HG03460 (cell line): ENCODE measurements around the gene NTRK2.

Experiments used
- ATAC-seq: cut with Tn5 transposase; IDR thresholded peaks from one replicate; pipeline ENCODE4 v1.9.1; 2021; ENCODE audit not compliant: unreplicated experiment

The NTRK2 gene

GRCh38 chr9:84959339-84959738 is 289.8 kb downstream of the NTRK2 start:
- no peak for ATAC-seq

DNA sequence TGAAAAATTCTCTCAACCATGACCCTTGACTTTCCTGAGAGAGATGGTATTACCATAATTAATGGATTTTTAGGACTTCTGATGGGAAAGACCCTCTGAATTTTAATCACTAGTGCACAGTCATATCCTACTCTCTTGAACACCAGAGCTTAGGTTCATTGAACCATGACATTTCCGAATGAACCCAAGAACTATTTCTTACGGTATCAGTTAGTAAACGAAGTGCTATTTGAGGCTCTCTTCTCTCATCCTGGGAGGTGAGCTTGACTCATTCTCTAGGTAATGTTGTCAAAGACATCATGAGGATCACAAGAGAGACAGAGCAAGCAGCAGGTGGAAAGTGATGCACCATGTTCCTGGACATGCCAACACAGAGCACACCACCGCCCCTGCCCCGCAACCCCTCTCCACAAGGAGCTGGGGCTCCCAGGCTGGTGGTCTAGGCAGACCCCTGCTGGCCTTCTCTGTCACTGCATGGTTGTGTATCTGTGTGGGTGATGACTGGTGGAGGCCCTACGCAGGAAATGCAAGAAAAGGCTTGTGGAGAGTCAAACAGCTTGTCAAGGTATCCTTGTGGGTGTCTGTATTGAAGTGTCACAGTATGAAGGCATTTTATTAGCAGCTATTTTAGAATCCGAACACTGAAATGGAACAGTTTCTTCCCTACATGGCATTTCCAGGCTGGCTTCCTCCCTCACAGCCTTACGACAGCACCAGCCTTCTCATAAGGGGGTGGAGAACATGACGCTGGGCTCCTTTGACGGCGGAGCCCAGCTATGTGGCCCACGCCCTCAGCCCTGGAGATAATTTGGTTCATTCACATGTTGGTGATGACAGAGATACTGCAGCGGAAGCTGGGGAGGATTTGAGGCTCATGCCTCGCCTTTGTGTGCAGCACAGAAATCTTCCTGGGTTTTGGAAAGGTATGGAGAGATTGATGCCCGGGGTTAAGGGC is 297.6 kb downstream of the NTRK2 start:
- no peak for ATAC-seq

DNA sequence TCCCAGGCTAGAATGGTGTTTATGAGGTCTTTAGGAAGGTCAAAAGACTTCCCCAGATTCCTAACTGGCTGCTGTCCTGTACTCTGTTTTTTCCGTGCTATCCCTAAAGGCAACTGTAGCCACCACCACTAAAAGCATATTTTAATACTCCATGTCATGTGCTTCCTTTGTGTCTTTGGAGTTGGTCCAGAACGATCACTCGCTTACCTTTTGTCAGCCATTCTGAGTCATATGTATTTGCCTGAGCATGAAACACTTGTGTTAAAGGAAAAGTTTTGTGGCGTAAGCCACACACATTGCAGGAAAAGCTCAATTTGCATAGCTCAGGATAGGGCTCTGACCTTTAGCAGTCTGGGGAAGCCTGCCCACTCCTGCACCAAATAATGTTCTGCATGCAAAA is 299.6 kb downstream of the NTRK2 start:
- no peak for ATAC-seq

GRCh38 chr9:84969736-84970135 is 300.2 kb downstream of the NTRK2 start:
- no peak for ATAC-seq

DNA sequence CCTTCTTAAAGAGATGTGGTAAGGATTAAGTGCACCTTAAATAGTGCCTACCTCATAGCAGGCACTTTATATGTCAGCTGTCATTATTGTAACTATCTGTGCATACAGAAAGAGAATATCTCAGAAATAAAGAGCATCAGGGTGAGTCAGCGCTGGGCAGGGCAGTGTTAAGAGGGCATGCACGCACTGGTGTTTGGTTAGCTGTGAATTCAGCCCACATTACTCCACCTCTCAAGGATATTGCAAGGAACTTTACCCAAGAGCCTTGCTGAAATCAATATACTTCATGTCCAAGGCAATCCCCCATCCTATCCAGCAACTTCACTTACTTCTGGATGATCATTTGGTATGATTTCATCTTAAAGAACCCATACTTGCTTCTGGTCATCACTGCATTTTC is 300.9 kb downstream of the NTRK2 start:
- no peak for ATAC-seq

DNA sequence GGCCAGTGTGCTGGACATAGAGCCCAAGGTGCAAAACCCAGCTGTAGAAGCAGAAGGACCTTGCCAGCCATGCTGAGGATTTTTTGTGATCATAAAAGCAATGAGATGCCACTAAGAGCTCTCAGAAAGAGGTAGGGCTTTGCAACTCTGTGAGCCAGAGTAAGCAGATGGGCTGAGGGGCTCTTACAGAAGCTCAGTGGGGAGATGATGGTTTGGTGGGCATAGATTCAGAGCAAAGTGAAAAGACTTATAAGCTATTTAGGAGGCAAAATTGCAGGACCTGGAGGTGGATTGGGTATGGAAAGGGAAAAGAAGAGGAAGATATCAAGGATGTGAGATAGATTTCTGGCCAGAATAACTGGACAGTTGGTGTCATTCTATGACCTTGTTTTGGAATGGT is 302.0 kb downstream of the NTRK2 start:
- no peak for ATAC-seq

- no peak for ATAC-seq
These were observed 304.7 kb downstream of the NTRK2 start for GRCh38 chr9:84974258-84974657.

DNA sequence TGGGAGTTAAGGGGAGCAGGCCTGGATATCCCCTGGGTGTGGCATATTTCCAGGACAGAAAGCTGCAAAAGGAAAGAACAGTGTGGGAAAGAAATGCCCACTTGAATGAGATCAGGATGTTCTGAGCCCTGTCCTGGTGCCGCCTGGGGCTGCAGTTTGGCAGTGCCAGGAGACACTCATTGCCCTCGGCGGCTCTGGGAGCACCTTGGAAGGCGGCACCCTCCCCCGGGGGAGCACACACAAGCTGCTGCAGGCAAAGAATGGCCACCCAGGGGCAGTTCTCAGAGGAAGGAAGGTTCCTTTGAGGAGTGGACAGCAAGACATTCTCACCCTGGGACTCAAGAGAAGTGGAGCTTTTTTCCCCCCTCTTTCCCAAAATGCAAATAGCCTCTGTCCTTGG is 305.3 kb downstream of the NTRK2 start:
- no peak for ATAC-seq

DNA sequence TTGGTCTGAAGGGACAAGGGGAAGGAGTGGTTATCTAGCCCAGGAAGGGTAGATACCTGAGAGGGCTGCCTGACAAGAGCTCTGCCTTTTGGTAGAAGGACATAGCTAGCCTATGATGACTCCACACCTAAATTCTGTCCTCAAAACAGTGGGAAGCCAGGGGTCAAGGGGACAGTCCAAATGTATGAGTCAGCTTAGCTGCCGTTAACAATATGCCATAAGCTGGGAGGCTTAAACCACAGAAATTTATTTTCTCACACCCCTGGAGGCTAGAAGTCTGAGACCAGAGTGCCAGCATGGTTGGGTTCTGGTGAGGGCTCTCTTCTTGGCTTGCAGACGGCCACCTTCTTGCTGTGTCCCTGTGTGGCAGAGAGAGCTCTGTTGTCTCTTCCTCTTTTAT is 306.4 kb downstream of the NTRK2 start:
- ATAC-seq: no peak

DNA sequence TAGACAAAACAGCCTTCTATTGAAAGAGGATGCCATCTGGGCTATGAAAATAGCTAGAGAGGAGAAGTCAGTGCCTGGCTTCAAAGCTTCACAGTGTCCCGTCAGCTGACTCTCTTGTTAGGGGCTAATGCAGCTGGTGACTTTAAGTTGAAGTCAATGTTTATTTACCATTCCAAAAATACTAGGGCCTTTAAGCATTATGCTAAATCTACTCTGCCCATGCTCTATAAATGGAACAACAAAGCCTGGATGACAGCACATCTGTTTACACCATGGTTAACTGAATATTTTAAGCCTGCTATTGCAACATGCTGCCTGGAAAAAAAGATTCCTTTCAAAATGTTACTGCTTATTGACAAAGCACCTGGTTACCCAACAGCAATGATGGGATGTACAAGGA is 309.1 kb downstream of the NTRK2 start:
- ATAC-seq: no peak

DNA sequence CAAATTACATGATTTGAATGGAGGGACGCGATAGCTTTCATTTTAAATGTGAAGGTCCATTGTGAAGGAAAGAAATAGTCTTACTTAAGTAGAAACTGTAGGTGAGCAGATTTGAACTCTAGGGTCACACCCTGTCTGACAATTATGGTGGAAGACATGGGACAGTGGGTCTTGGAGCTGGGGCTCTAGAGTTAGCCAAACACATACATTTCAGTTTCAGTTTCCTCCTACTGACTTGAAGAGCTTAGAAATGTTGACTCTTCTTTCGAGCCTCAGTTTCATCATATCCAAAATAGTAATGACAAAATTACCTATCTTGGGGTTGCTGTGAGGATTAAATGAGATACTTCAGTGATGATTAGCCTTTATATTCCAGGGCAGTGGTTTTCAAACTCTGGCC is 314.2 kb downstream of the NTRK2 start:
- no peak for ATAC-seq

DNA sequence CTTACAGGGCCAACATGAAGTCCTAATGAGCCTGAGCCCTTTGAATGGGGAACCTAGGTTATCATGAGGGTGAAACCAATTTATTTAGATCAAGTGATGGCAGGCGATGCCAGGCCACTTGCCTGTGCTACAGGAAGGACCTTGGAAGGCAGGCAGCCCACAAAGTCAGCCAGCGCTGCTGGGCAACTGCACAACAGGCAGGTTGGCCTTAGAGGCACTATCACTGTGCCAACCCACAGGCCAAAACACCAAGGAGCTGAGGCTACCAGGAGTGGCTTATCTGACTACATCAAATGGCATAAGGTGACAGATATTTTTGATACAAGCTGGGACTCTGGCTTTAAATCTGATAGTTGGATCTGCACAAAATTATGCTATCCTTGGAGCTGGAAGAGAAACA is 319.1 kb downstream of the NTRK2 start:
- no peak for ATAC-seq

DNA sequence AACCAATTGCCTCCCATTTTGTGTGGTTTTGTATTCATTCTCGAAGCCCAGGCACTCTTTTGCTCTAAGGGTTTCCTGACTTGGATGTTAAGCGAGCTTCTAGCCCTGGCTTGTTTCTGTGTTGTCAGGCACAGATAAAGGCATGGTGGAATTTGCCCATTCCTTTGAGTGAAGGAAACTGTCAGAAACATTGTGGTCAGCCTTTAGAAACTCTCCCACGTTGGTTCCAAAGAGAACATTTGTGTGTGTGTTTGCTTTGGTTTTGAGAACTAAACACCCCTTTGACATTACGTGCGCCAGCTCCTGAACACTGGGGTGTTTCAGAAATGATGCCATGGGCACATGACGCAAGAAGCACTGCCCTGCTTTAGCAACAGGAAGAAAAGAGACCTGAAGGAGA is 320.9 kb downstream of the NTRK2 start:
- no peak for ATAC-seq

GRCh38 chr9:84990850-84991513 is 321.5 kb downstream of the NTRK2 start:
- no peak for ATAC-seq

DNA sequence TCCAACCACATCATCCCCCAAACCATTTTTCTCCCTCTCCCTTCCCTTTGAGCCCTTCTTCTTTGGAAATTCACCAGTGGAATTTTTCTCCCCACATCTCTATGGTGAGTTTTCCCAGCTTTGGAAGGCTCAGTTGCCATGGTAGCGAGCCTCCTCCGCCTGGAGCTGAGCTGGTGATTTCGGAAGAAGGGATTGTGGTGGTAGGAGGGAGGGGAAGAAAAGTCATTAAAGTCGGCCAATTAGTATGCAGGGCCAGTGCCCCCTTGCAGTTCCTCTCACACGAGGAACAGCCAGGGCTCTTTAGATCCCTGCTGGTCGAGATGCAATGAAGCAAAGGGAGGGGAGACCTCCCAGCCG is 322.0 kb downstream of the NTRK2 start:
- no peak for ATAC-seq

DNA sequence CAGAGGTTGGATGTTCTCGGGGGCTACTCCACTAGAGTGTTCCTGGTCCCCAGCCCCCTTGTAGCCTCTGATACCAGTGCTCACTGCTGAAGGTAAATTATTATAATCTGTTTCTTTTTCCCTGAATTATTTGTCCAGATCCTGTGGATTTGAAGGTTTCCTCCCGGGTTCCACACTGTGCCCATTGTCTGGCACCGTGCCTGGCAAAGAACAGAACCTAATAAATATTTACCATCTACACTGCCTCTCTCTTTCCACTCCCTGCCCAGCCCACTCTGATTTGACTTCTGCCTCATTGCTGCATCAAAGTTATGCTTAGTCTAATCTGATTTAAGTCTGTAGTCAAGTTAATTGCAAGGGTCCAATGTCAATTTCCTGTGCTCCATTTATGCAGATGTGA is 322.9 kb downstream of the NTRK2 start:
- no peak for ATAC-seq

- ATAC-seq: no peak
These were observed 323.6 kb downstream of the NTRK2 start for GRCh38 chr9:84993105-84993504.

- ATAC-seq: no peak
These were observed 326.5 kb downstream of the NTRK2 start for GRCh38 chr9:84996029-84996428.

GRCh38 chr9:84996716-84997115 is 327.2 kb downstream of the NTRK2 start:
- no peak for ATAC-seq

DNA sequence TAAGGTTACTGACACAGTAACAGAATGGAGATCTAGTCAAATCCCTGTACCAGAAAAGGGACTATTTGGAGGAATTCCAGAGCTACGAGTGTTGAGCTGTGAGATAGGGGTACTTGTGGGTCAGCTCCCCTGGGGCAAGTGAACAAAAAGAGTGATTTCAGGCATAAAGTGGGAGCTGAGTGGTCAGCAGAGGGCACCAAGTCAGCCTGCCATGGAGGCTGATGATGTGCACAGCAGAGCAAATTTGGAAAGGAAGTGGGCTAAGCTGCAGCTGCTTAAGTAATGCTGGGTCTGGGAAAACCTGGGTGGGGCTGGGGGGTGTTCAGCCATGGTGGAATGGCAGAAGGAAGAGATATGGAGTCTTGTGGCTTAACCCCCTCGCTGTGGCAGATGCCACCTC is 327.9 kb downstream of the NTRK2 start:
- no peak for ATAC-seq

DNA sequence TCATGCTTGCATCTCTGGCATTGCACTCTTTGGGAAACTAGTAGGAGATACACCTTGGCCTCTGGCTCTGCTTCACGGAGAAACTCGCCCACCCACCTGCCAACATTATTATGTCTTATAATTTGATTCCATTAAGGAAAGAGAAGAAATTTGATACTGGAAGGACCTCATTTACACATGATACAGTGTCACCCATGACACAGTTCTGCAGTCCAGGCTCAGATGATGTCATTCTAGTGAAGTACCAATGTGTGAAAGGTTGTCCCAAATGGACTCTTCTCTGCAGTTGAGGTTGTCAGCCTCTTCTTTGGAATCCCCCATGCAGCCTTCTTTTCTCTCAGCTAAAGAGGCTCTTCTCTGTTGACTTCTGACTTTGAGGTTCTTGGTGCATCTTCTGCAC is 329.1 kb downstream of the NTRK2 start:
- ATAC-seq: no peak

DNA sequence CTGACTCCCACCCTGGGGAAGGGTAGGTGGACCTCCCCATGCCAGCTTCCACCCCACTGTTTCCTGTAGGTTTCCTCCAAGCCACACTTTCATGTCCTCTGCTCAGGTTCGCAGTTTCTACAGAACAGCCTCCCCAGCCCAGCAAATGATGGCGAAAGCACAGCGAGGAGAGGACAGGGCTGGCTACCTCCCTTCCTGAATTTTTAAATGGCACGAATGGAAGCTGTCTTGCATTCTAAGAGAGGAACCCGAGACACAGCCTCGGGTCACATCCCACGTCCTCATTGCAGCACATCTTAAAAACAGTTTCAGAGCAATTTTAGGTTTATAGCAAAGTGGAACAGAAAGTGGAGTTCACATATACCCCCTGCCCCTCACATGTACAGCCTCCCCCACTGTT is 330.3 kb downstream of the NTRK2 start:
- no peak for ATAC-seq

GRCh38 chr9:85001925-85002324 is 332.4 kb downstream of the NTRK2 start:
- no peak for ATAC-seq
